Endothelial cell of umbilical vein (primary cell): ENCODE data around the gene EP400. TPM values are rescaled to one million over a fixed set of nuclear protein-coding genes. Genes with fewer than 3 reads are reported as not detected.

Experiments used
- BruUV-seq: library from RNA; stranded (reverse); fragments of 400-500 nt; replicated peaks from 2 replicates; lab custom pipeline; 2021; lab: Mats Ljungman, UMichigan
- CTCF ChIA-PET: fragments of 300-600, 350-600 bp; sonication (Branson Sonifier 250); formaldehyde crosslinking; loops from one replicate; lab custom pipeline; 2021; ENCODE audit warnings: antibody characterized with exemption, inconsistent platforms; lab: Charles Lee
- POLR2A ChIA-PET: fragments of 300-600, 350-600 bp; sonication (Branson Sonifier 250); formaldehyde crosslinking; loops from one replicate; lab custom pipeline; 2021; ENCODE audit warnings: antibody characterized with exemption, inconsistent platforms; lab: Charles Lee
- DNase-seq: peaks from one replicate; pipeline ENCODE4 v3.0.0-alpha.2; 2011; ENCODE audit warnings: low read depth, low spot score
- FAIRE-seq: peaks from 2 replicates; lab custom pipeline; 2011; peaks lifted over from hg19 to GRCh38; lab: Jason Lieb, UNC
- H2AFZ ChIP-seq: 2 replicates; pipeline ENCODE4 v1.6.0; 2012; ENCODE audit warnings: low read depth, low read length, control low read depth, inconsistent platforms
- H3K27ac ChIP-seq: 2 replicates; pipeline ENCODE4 v1.5.1; 2011; ENCODE audit warnings: low read depth, mild to moderate bottlenecking, control low read depth, low read length, moderate library complexity; ENCODE audit not compliant: insufficient read depth
- H3K27me3 ChIP-seq, 2 experiments: 2 replicates each; pipeline versions ENCODE4 v1.6.0 to v1.6.1; 2011; ENCODE audit warnings: low read length in 2 of 2, mixed read lengths in 1 of 2; ENCODE audit not compliant: control insufficient read depth in 2 of 2, insufficient read depth in 2 of 2
- H3K36me3 ChIP-seq, 2 experiments: 2 replicates in 1 of 2; 3 replicates in 1 of 2; pipeline ENCODE4 v1.5.1; 2011; ENCODE audit warnings: low read length in 2 of 2, mild to moderate bottlenecking in 1 of 2, moderate library complexity in 1 of 2; ENCODE audit not compliant: control insufficient read depth in 2 of 2, insufficient read depth in 2 of 2; ENCODE audit errors: extremely low read depth in 1 of 2
- H3K4me1 ChIP-seq: 3 replicates; pipeline ENCODE4 v1.5.1; 2011; ENCODE audit warnings: mild to moderate bottlenecking, low read length; ENCODE audit not compliant: control insufficient read depth, insufficient read depth; ENCODE audit errors: extremely low read depth
- H3K4me2 ChIP-seq: 2 replicates; pipeline ENCODE4 v1.6.1; 2011; ENCODE audit warnings: low read length, control low read depth, mixed read lengths; ENCODE audit not compliant: insufficient read depth
- H3K4me3 ChIP-seq, 3 experiments: fragments of 200-600 bp in 1 of 3; sonication (generic), shearing (Covaris generic) in 1 of 3; replicated peaks in 1 of 3; 2 replicates each; pipeline ENCODE4 v1.5.1; 2011 to 2016; ENCODE audit warnings: control low read depth in 3 of 3, low read length in 3 of 3, mild to moderate bottlenecking in 2 of 3, inconsistent platforms in 1 of 3, low read depth in 1 of 3, moderate library complexity in 1 of 3; ENCODE audit not compliant: insufficient read depth in 1 of 3
- H3K79me2 ChIP-seq: 2 replicates; pipeline ENCODE4 v1.6.0; 2012; ENCODE audit warnings: low read length, inconsistent platforms; ENCODE audit not compliant: control insufficient read depth, insufficient read depth
- H3K9ac ChIP-seq: replicated peaks from 2 replicates; pipeline ENCODE3; 2011; ENCODE audit warnings: low read length, control low read depth; ENCODE audit not compliant: insufficient read depth; ENCODE audit errors: extremely low read depth
- H3K9me1 ChIP-seq: replicated peaks from 3 replicates; pipeline ENCODE4 v1.6.0; 2011; ENCODE audit warnings: mild to moderate bottlenecking, low read length; ENCODE audit not compliant: control insufficient read depth, insufficient read depth; ENCODE audit errors: extremely low read depth
- H3K9me3 ChIP-seq: replicated peaks from 2 replicates; pipeline ENCODE4 v1.5.1; 2012; ENCODE audit warnings: low read length, inconsistent platforms; ENCODE audit not compliant: control insufficient read depth, insufficient read depth
- H4K20me1 ChIP-seq: replicated peaks from 2 replicates; pipeline ENCODE3; 2011; ENCODE audit warnings: mild to moderate bottlenecking, low read length; ENCODE audit not compliant: control insufficient read depth, insufficient read depth; ENCODE audit errors: extremely low read depth
- CTCF ChIP-seq, 2 donors: IDR thresholded peaks; 1 replicate in 1 of 2; 2 replicates in 1 of 2; pipeline ENCODE4 v1.5.1; 2011; ENCODE audit warnings: low read length in 2 of 2, mild to moderate bottlenecking in 2 of 2, moderate library complexity in 2 of 2, control low read depth in 1 of 2, inconsistent platforms in 1 of 2, low read depth in 1 of 2; ENCODE audit not compliant: insufficient read depth in 1 of 2; ENCODE audit errors: extremely low read depth in 1 of 2
- EZH2 ChIP-seq: IDR thresholded peaks from 2 replicates; pipeline ENCODE4 v1.6.1; 2012; ENCODE audit warnings: borderline replicate concordance, low read depth, mild to moderate bottlenecking, moderate library complexity, low read length, inconsistent platforms; ENCODE audit not compliant: severe bottlenecking
- FOS ChIP-seq: IDR thresholded peaks from 2 replicates; pipeline ENCODE4 v1.6.1; 2011; ENCODE audit warnings: mild to moderate bottlenecking, low read length, moderate library complexity, borderline replicate concordance; ENCODE audit not compliant: insufficient read depth
- GATA2 ChIP-seq: IDR thresholded peaks from 2 replicates; pipeline ENCODE4 v1.7.0; 2011; ENCODE audit warnings: low read depth, mild to moderate bottlenecking, moderate library complexity, mixed read lengths, low read length; ENCODE audit not compliant: insufficient read length, insufficient read depth
- JUN ChIP-seq: IDR thresholded peaks from 2 replicates; pipeline ENCODE4 v1.6.1; 2011; ENCODE audit warnings: borderline replicate concordance, low read depth; ENCODE audit not compliant: insufficient read length, insufficient read depth
- MAX ChIP-seq: IDR thresholded peaks from 2 replicates; pipeline ENCODE4 v1.6.1; 2011; ENCODE audit not compliant: insufficient read depth, insufficient read length
- MYC ChIP-seq: IDR thresholded peaks from one replicate; pipeline ENCODE4 v1.6.1; 2011; ENCODE audit warnings: mild to moderate bottlenecking, low read depth, low read length
- POLR2A ChIP-seq: IDR thresholded peaks from 2 replicates; pipeline ENCODE4 v1.6.1; 2012; ENCODE audit warnings: low read depth, mild to moderate bottlenecking, control low read depth, low read length
- POLR2AphosphoS5 ChIP-seq: IDR thresholded peaks from 2 replicates; pipeline ENCODE4 v1.6.1; 2012; ENCODE audit warnings: low read depth, mild to moderate bottlenecking, control low read depth, low read length, moderate library complexity; ENCODE audit not compliant: insufficient read depth
- dilution Hi-C: fragments of 300-500 bp; cut with MboI; formaldehyde crosslinking; loops from one replicate; pipeline ENCODE4 v1.15.0; 2019; ENCODE audit warnings: low sequenced_read_pairs; ENCODE audit not compliant: extremely low pct_ligation_motif_present
- intact Hi-C: fragments of 100-400 bp; cut with micrococcal nuclease; formaldehyde crosslinking; loops from one replicate; pipeline ENCODE4 v1.10.0; 2022
- polyA plus RNA-seq, 4 experiments: library from polyadenylated mRNA; depleted of rRNA in 3 of 4; stranded (reverse) in 3 of 4; unstranded in 1 of 4; fragments of >200 nt; gene quantifications; 2 replicates each; pipeline versions ENCODE4 v1.2.1 to v1.2.3, GENCODE V29; 2011 to 2012; ENCODE audit warnings: missing spikeins in 1 of 4
- total RNA-seq: library from RNA; stranded (reverse); gene quantifications from 2 replicates; pipeline ENCODE4 v1.2.3, GENCODE V29; 2021

The EP400 gene
- total and polyA plus RNA-seq, 2 donors (not counting 3 experiments of a cell fraction or from before 2014, with no cell fraction given) = 9.0 to 57.7 TPM

DNA sequence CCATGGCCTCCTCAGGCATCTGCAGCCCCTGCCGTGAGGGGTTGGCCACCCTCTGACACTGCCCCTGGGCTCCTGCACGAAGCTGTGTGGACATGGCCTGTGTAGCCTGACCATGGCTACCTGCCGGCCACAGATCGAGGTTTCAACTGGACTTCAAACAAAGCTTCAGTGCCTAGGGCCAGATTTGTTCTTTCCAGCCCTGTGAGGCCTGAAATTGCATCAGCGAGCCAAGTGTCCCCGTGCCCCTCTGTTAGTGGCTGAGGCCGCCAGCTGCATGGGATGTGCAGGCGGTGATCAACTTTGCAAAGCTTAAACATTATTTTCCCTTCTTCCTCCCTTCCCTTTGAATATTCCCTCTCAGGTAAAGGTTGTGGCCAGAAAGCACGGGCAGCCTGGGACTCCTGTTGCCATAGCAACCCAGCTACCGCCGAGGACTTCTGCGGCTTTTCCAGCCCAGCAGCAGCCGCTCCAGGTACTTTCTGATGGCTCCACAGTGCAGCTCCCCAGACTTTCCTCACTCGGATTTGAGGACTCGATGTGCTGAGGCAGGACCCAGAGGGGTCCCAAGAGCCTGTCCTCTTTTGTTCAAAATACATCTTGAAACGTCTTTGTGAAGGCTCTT, 158.6 kb downstream of the EP400 start:
- dilution Hi-C loops = no loop called here
- H4K20me1 ChIP-seq = no peaks in the 10 kb centered on the region
- no peak overlapping the region for H2AFZ ChIP-seq
- no peak for TF ChIP-seq MAX
- TF ChIP-seq EZH2 = no peak
- no peak for TF ChIP-seq JUN
- no peak for TF ChIP-seq FOS
- TF ChIP-seq MYC = no peak
- H3K36me3 ChIP-seq = peaks cover 0 to 17% of the 10 kb centered on the region in 2 experiments
- POLR2A ChIA-PET = no interaction called here
- intact Hi-C loops = no loop called here
- H3K27me3 ChIP-seq = no peaks in the 10 kb centered on the region
- no peak overlapping the region for H3K4me2 ChIP-seq
- no peak overlapping the region for H3K27ac ChIP-seq
- H3K4me1 ChIP-seq = no peaks in the 10 kb centered on the region
- DNase-seq = no peak
- CTCF ChIA-PET = interaction anchor here (1.2 kb wide), 1 partner anchor 18 kb away, joined by 3 read pairs; no protein-coding TSS in a partner anchor
- no peak for FAIRE-seq
- H3K9me1 ChIP-seq = no peaks in the 10 kb centered on the region
- no peak overlapping the region for H3K9ac ChIP-seq
- no TSS peak for BruUV-seq
- no peaks in the 10 kb centered on the region for H3K79me2 ChIP-seq
- no peaks in the 10 kb centered on the region for H3K9me3 ChIP-seq
- no peak overlapping the region for H3K4me3 ChIP-seq

DNA sequence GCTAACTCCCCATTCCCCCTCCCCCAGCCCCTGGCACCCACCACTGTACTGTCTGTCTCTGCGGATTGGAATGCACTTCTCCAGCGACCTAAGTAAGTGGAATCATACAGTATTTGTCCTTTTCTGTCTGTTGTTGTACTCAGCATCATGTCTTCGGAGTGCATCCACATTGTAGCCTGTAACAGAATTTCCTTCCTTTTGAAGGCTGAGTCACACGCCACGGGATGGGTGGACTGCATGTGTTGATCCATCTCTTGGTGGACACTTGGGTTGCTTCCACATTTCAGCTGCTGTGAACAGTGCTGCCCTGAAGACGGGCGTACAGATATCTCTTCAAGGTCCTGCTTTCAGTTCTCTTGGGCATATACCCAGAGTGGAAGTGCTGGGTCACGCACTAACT, 160.0 kb downstream of the EP400 start:
- H2AFZ ChIP-seq = no peak overlapping the region
- no peak overlapping the region for H3K27ac ChIP-seq
- H3K4me1 ChIP-seq = no peaks in the 10 kb centered on the region
- DNase-seq (peak; percentile 43), FAIRE-seq (peak; percentile 67)
- BruUV-seq = no TSS peak
- no peak overlapping the region for H3K9ac ChIP-seq
- peak; percentile 29 for TF ChIP-seq FOS
- TF ChIP-seq GATA2 = no peak
- no peak for TF ChIP-seq MYC
- TF ChIP-seq POLR2AphosphoS5 = no peak
- no peak for TF ChIP-seq CTCF (IDR thresholded peaks at IDR 0.05; ENCODE audit: extremely low read depth in 1 of 2, insufficient read depth in 1 of 2, low read depth in 1 of 2, low read length in 2 of 2)
- no peak for TF ChIP-seq POLR2A
- no peak overlapping the region for H3K4me2 ChIP-seq
- dilution Hi-C loops = no loop called here
- H4K20me1 ChIP-seq = no peaks in the 10 kb centered on the region
- H3K4me3 ChIP-seq = no peak overlapping the region
- intact Hi-C loops = no loop called here
- ChIA-PET POLR2A (no interaction called here), CTCF (no interaction called here)
- H3K36me3 ChIP-seq = peaks cover 0 to 19% of the 10 kb centered on the region in 2 experiments
- H3K27me3 ChIP-seq = no peaks in the 10 kb centered on the region
- H3K9me3 ChIP-seq = no peaks in the 10 kb centered on the region
- H3K9me1 ChIP-seq = no peaks in the 10 kb centered on the region
- H3K79me2 ChIP-seq = no peaks in the 10 kb centered on the region
